Fibroblast of pulmonary artery (primary cell): Measurements from ENCODE around the gene FNBP1L.

Experiments used
- DNase-seq: peaks from one replicate; pipeline ENCODE4 v3.0.0-alpha.2; 2010; ENCODE audit warnings: low read depth
- H3K4me3 ChIP-seq: replicated peaks from 2 replicates; pipeline ENCODE4 v1.5.1; 2011; ENCODE audit warnings: low read depth, mild to moderate bottlenecking, control low read depth, low read length, moderate library complexity
- CTCF ChIP-seq: IDR thresholded peaks from 2 replicates; pipeline ENCODE4 v1.5.1; 2011; ENCODE audit warnings: mild to moderate bottlenecking, control low read depth, low read length, inconsistent platforms; ENCODE audit errors: missing control alignments

The FNBP1L gene

GRCh38 chr1:93598396-93598795, 150.5 kb downstream of the FNBP1L start:
- no peak for TF ChIP-seq CTCF
- DNase-seq, result no peak

GRCh38 chr1:93598861-93599439, 151.0 kb downstream of the FNBP1L start:
- DNase-seq, result no peak
- TF ChIP-seq CTCF, result no peak
- H3K4me3 ChIP-seq, result no peak overlapping the region

More at GRCh38 chr1:93598396-93598795, 150.5 kb downstream of the FNBP1L start:
- H3K4me3 ChIP-seq, result no peak overlapping the region

- H3K4me3 ChIP-seq, result no peak overlapping the region
- DNase-seq, result no peak
- TF ChIP-seq CTCF, result no peak
Measured at GRCh38 chr1:93599479-93599878, 151.6 kb downstream of the FNBP1L start.

- TF ChIP-seq CTCF, result no peak
- no peak for DNase-seq
- H3K4me3 ChIP-seq, result no peak overlapping the region
Measured at GRCh38 chr1:93600663-93601062, 152.7 kb downstream of the FNBP1L start.

GRCh38 chr1:93601686-93602085, 153.8 kb downstream of the FNBP1L start:
- no peak for TF ChIP-seq CTCF
- no peak overlapping the region for H3K4me3 ChIP-seq
- no peak for DNase-seq

GRCh38 chr1:93602101-93602500, 154.2 kb downstream of the FNBP1L start:
- TF ChIP-seq CTCF, result no peak
- DNase-seq, result no peak
- no peak overlapping the region for H3K4me3 ChIP-seq

- no peak overlapping the region for H3K4me3 ChIP-seq
- TF ChIP-seq CTCF, result no peak
- no peak for DNase-seq
Measured at GRCh38 chr1:93603106-93603505, 155.2 kb downstream of the FNBP1L start.
